GM10266 (cell line): ENCODE results near the gene PPFIA2.

ENCODE experiments used
- DNase-seq: peaks from one replicate; pipeline ENCODE4 v3.0.0; 2012; ENCODE audit errors: extremely low spot score
- CTCF ChIP-seq: IDR thresholded peaks from 2 replicates; pipeline ENCODE4 v1.5.1; 2012; ENCODE audit warnings: mild to moderate bottlenecking, low read depth; ENCODE audit not compliant: control insufficient read depth, insufficient read depth; ENCODE audit errors: missing control alignments

PPFIA2 gene

DNA sequence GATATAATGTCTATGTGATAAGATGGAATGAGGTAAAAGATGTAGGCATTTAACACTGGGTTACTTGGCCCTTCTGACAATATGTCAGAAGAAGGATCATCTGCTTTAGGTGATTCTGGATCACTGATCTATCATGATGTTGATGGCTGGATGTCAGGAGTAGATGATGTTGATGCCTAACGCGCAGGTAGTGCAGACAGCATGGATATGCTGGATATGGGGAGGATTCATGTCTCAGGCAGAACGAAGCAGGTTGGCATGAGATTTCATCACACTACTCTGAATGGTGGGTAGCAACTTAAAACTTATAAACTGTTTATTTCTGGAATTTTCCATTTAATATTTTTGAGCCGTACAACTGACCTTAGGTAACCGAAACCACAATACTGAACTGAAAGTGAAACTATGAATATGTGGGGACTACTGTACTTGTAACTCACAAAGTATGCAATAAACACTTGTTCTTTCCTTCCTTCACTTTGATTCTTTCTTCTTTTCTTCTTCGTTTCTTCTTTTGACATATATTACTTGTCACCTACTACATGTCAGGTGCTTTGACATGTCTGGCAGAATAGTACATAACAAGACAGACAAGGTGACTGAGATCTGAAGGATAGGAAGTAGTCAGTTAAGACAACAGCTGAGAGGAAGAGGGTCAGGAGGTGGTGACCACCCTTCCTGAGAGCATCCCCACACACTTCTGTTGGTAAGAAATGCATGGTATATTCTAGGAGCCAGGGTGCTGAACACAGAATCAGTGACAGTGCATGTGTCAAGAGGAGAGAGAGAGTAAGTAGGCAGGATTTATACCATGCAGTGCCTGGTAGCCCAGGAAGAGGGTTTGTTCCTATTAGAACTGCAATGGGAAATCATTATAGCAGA is 238.8 kb downstream of the PPFIA2 start:
- no peak for TF ChIP-seq CTCF
- no peak for DNase-seq

GRCh38 chr12:81518638-81519037 is 240.5 kb downstream of the PPFIA2 start:
- no peak for DNase-seq
- no peak for TF ChIP-seq CTCF

GRCh38 chr12:81517296-81517695 is 241.9 kb downstream of the PPFIA2 start:
- TF ChIP-seq CTCF: no peak
- no peak for DNase-seq

DNA sequence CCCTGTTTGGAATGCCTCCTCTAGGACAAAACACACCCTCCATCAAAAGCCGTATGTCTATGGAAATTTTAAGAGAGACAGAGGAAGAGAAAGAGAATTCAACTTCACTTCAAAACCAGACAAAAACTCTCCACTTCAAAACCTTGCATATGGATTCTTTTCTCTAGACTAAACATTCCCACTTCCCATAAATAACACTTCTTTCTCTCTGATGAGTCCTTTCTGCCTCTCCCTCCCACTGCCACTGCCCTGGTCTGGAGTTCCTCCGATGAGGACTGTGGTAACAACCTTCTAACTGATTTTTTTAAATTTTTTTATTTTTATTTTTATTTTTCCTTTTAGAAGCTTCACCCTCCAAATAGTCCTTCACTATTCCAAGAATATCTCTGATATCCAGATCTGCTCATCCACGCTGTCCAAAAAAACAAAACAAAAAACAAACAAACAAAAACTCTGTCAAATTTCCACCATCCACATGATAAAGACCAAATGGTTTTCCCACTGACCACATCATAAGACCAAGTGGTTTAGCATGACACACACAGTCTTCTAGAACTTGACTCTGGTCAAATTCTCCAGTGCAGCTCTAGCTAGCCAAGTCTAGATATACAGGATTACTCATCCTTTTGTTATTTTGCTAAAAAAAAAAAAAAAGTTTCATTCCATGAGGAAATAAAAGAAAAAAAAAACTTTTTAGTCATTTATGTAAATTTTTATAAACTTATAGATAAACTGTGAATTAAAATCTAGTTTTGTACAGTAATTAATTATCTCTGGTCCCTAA is 256.0 kb downstream of the PPFIA2 start:
- TF ChIP-seq CTCF: no peak
- no peak for DNase-seq

- TF ChIP-seq CTCF: no peak
- no peak for DNase-seq
Measured at GRCh38 chr12:81500788-81501187, 258.4 kb downstream of the PPFIA2 start.

DNA sequence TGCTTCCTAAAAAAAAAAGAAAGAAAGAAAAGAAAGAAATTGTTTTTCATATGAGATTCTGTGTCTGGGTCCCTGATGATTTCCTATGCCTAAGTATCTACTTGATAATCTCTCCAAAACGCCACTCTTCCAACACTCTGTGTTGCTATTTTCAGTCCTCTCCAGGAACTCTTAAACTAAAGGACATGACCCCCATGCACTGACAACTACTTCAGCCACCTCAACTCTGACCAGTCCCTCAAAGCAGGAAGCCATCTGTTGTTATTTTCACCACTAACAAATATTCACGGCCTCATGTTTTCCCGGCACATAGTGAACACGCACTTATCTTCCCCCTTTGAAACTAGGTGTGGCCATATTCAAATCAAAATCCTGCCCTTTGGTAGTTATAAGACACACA is 259.3 kb downstream of the PPFIA2 start:
- TF ChIP-seq CTCF: no peak
- DNase-seq: no peak

GRCh38 chr12:81492131-81492720 is 266.9 kb downstream of the PPFIA2 start:
- no peak for TF ChIP-seq CTCF
- no peak for DNase-seq
